ENCODE measurements around the gene SBF1. TPM values are rescaled to one million over a fixed set of nuclear protein-coding genes. Genes with fewer than 3 reads are reported as not detected.

SBF1 gene
- total RNA-seq, 1 donor from 2014 or later = 206 TPM

DNA sequence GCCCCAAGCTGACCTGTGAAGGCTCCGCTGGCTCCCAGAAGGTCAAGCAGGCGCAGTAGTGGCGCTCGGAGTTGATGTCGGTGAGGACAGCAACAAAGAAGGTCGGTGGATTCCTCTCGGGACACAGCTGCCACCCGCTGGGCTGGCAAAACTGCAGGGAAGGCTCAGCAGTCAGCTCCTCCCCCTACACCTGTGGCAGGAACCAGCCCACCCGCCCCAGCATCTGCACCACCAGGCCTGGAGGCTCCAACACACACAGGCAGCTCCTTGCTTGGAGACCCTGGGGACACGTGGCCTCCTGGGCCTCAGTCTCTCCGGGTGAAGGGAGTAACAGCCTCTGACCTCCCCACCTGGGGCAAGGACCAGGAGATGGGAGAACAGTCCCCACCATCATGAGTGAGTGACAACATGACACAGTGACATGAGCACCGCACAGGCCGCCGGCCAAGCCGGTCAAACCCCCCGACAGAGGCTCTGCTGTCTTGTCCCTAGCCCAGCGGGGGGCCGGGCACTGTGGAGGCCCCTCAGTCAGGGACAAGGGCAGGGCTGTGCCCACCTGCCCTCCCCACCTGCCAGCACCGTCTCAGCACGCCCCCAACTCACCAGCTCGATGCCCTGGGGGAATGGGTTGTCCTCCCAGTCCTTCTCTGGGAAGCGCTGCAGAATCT, 6.9 kb downstream of the SBF1 start:
- no peaks in the 10 kb centered on the region for H3K36me3 Mint-ChIP-seq (ENCODE audit: unreplicated experiment)
- peaks cover 2% of the 10 kb centered on the region for H3K9me3 Mint-ChIP-seq (ENCODE audit: unreplicated experiment)
- TF ChIP-seq, protein P1, sequence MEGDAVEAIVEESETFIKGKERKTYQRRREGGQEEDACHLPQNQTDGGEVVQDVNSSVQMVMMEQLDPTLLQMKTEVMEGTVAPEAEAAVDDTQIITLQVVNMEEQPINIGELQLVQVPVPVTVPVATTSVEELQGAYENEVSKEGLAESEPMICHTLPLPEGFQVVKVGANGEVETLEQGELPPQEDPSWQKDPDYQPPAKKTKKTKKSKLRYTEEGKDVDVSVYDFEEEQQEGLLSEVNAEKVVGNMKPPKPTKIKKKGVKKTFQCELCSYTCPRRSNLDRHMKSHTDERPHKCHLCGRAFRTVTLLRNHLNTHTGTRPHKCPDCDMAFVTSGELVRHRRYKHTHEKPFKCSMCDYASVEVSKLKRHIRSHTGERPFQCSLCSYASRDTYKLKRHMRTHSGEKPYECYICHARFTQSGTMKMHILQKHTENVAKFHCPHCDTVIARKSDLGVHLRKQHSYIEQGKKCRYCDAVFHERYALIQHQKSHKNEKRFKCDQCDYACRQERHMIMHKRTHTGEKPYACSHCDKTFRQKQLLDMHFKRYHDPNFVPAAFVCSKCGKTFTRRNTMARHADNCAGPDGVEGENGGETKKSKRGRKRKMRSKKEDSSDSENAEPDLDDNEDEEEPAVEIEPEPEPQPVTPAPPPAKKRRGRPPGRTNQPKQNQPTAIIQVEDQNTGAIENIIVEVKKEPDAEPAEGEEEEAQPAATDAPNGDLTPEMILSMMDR (IDR thresholded peaks at IDR 0.05; ENCODE audit: partially characterized antibody, unreplicated experiment) = no peak
- H3K27ac Mint-ChIP-seq (ENCODE audit: unreplicated experiment) = no peak overlapping the region
- H3K4me3 Mint-ChIP-seq (ENCODE audit: unreplicated experiment) = no peak overlapping the region
- peaks cover 14% of the 10 kb centered on the region for H3K27me3 Mint-ChIP-seq (ENCODE audit: unreplicated experiment)
- H3K4me1 Mint-ChIP-seq (ENCODE audit: low read depth, unreplicated experiment) = peaks cover 13% of the 10 kb centered on the region
- no peak for DNase-seq

DNA sequence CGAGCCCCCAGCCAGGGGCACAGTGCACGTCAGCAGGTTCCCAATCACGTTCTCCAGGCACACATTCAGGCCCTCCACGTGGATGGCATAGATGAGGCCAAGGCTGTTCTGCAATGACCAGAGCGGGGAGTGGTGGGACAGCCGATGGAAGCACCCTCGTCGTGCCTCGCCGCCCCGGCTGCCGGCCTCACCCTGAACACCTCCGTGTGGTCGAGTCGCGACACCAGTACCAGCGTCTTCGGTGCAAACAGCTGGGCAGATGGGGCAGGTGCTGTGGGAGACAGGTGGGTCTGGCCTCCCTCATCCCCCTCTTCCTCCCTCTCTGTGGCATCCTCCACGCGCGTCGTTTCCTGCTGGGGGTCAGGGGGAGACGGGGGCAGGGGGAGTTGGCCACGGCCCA, 7.5 kb downstream of the SBF1 start:
- H3K9me3 Mint-ChIP-seq (ENCODE audit: unreplicated experiment) = peaks cover 2% of the 10 kb centered on the region
- no peak overlapping the region for H3K27ac Mint-ChIP-seq (ENCODE audit: unreplicated experiment)
- H3K4me1 Mint-ChIP-seq (ENCODE audit: low read depth, unreplicated experiment) = peaks cover 13% of the 10 kb centered on the region
- H3K27me3 Mint-ChIP-seq (ENCODE audit: unreplicated experiment) = peaks cover 13% of the 10 kb centered on the region
- DNase-seq = no peak
- TF ChIP-seq, protein P1 (IDR thresholded peaks at IDR 0.05; ENCODE audit: partially characterized antibody, unreplicated experiment) = no peak
- H3K36me3 Mint-ChIP-seq (ENCODE audit: unreplicated experiment) = no peaks in the 10 kb centered on the region
- no peak overlapping the region for H3K4me3 Mint-ChIP-seq (ENCODE audit: unreplicated experiment)

DNA sequence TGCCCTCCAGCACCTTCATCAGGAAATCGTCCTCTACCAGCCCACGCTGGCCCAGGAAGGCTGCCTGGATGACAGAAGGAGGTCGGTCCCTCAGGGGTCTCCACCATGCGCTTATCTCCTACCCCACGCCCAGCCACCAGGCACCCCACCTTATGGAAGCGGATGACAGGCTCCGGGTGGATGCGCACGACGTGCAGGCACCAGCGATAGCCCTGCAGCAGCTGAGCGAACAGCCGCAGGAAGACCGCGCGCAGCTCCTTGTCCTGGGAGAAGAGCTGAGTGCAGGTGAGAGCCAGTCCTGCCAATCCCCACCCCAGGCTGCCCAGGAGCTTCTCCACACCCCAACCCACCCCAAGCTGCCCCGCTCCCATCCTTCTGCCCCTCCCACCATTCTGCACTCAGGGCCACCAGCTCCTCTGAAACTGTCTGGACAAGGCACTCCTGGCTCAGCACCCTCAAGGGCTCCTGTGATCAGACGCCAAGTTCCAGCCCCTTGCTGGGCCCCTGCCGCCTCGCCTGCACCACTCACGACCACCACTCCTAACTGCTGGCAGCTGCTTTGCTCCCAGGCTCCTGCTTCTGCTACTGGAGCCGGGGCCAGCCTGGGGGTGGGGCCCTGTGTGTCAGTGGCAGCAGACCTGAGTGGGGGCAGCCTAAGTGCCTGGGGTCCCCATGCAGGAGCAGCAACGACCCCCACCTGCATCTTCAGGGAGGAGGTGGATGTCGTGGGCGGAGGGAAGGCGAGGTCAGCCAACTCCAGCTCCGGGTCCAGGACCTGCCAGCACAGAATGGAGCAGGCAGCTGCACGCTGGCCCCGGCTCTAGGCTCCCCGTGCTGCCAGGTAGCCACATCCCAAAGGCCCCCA, 9.5 kb downstream of the SBF1 start:
- no peak overlapping the region for H3K4me3 Mint-ChIP-seq (ENCODE audit: unreplicated experiment)
- no peaks in the 10 kb centered on the region for H3K36me3 Mint-ChIP-seq (ENCODE audit: unreplicated experiment)
- TF ChIP-seq, protein P1 (IDR thresholded peaks at IDR 0.05; ENCODE audit: partially characterized antibody, unreplicated experiment) = no peak
- H3K9me3 Mint-ChIP-seq (ENCODE audit: unreplicated experiment) = peaks cover 3% of the 10 kb centered on the region
- no peak overlapping the region for H3K27ac Mint-ChIP-seq (ENCODE audit: unreplicated experiment)
- H3K4me1 Mint-ChIP-seq (ENCODE audit: low read depth, unreplicated experiment) = peaks cover 5% of the 10 kb centered on the region
- no peak for DNase-seq
- H3K27me3 Mint-ChIP-seq (ENCODE audit: unreplicated experiment) = peaks cover 10% of the 10 kb centered on the region

DNA sequence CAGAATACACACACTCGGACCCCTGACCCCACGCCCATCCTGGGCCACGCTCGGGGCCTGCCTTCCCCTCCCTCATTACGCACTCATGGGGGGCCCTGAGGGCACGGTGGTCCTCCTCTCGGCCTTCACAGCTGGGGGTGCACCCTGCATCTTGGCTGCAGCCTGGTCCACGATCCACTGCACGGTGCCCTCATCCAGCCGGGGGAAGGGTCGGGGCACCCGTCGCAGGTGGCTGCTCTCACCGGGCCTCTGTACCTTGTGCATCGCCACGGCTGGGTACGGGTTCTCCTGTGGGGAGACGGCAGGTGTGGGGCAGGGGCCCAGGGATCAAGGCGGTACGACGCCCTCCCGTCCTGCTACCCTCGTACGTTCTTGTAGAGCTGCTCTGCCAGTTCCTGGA, 10.4 kb downstream of the SBF1 start:
- Mint-ChIP-seq H3K9me3 (ENCODE audit: unreplicated experiment) (peaks cover 3% of the 10 kb centered on the region), H3K4me3 (ENCODE audit: unreplicated experiment) (no peak overlapping the region), H3K27me3 (ENCODE audit: unreplicated experiment) (peaks cover 11% of the 10 kb centered on the region), H3K27ac (ENCODE audit: unreplicated experiment) (no peak overlapping the region), H3K36me3 (ENCODE audit: unreplicated experiment) (no peaks in the 10 kb centered on the region), H3K4me1 (ENCODE audit: low read depth, unreplicated experiment) (peaks cover 5% of the 10 kb centered on the region)
- TF ChIP-seq, protein P1 (IDR thresholded peaks at IDR 0.05; ENCODE audit: partially characterized antibody, unreplicated experiment) = no peak
- no peak for DNase-seq

All from glutamatergic neuron (in vitro differentiated cells).